ENCODE measurements around the gene CNIH3. TPM values are rescaled to one million over a fixed set of nuclear protein-coding genes. Genes with fewer than 3 reads are reported as not detected.

CNIH3 gene
- total RNA-seq, 1 donor from 2014 or later: 2.5 TPM

GRCh38 chr1:224698015-224698451, 81.9 kb downstream of the CNIH3 start:
- Histone ChIP-seq H3F3A (ENCODE audit: low read depth) (no peaks in the 10 kb centered on the region), H3K79me2 (ENCODE audit: low read depth) (no peaks in the 10 kb centered on the region), H3K9ac (no peak overlapping the region), H3K27ac (no peak overlapping the region), H3K4me1 (peaks cover 6% of the 10 kb centered on the region), H3K9me3 (ENCODE audit: low read depth) (no peaks in the 10 kb centered on the region), H2AFZ (replicated peaks) (no peak overlapping the region), H3K27me3 (no peaks in the 10 kb centered on the region), H4K20me1 (ENCODE audit: low read depth) (no peaks in the 10 kb centered on the region), H3K36me3 (no peaks in the 10 kb centered on the region), H3K4me2 (no peak overlapping the region), H3K4me3 (no peak overlapping the region)
- Mint-ChIP-seq H3K4me1 (peaks cover 3% of the 10 kb centered on the region), H3K4me3 (no peak overlapping the region), H3K9me3 (no peaks in the 10 kb centered on the region), H3K27ac (no peak overlapping the region), H3K36me3 (no peaks in the 10 kb centered on the region), H3K27me3 (ENCODE audit: insufficient read depth, low read depth) (peaks cover 4% of the 10 kb centered on the region)
- TF ChIP-seq EZH2phosphoT487 (IDR thresholded peaks at IDR 0.05): no peak
- no peak for TF ChIP-seq EZH2 (IDR thresholded peaks at IDR 0.05)
- no peak for TF ChIP-seq CTCF (IDR thresholded peaks at IDR 0.05)
- DNase-seq (ENCODE audit: low spot score): peak; percentile 13

- Histone ChIP-seq H3K4me1 (peaks cover 6% of the 10 kb centered on the region), H4K20me1 (ENCODE audit: low read depth) (no peaks in the 10 kb centered on the region), H3K4me3 (no peak overlapping the region), H2AFZ (replicated peaks) (no peak overlapping the region), H3K27ac (no peak overlapping the region), H3K9ac (no peak overlapping the region), H3K4me2 (no peak overlapping the region), H3K79me2 (ENCODE audit: low read depth) (no peaks in the 10 kb centered on the region), H3K9me3 (ENCODE audit: low read depth) (no peaks in the 10 kb centered on the region), H3F3A (ENCODE audit: low read depth) (no peaks in the 10 kb centered on the region), H3K36me3 (no peaks in the 10 kb centered on the region), H3K27me3 (no peaks in the 10 kb centered on the region)
- no peak overlapping the region for H3K27ac Mint-ChIP-seq
- no peaks in the 10 kb centered on the region for H3K9me3 Mint-ChIP-seq
- H3K4me3 Mint-ChIP-seq: no peak overlapping the region
- H3K36me3 Mint-ChIP-seq: no peaks in the 10 kb centered on the region
- peaks cover 6% of the 10 kb centered on the region for H3K4me1 Mint-ChIP-seq
- peaks cover 4% of the 10 kb centered on the region for H3K27me3 Mint-ChIP-seq (ENCODE audit: insufficient read depth, low read depth)
- TF ChIP-seq CTCF (IDR thresholded peaks at IDR 0.05) (peak; percentile 52), EZH2 (IDR thresholded peaks at IDR 0.05) (no peak)
- peak; percentile 71 for DNase-seq (ENCODE audit: low spot score)
These were observed 84.9 kb downstream of the CNIH3 start for GRCh38 chr1:224700918-224701531.

GRCh38 chr1:224703702-224704101, 87.6 kb downstream of the CNIH3 start:
- Mint-ChIP-seq H3K27ac (no peak overlapping the region), H3K4me1 (peaks cover 5% of the 10 kb centered on the region), H3K4me3 (no peak overlapping the region), H3K27me3 (ENCODE audit: insufficient read depth, low read depth) (peaks cover 6% of the 10 kb centered on the region), H3K9me3 (no peaks in the 10 kb centered on the region), H3K36me3 (no peaks in the 10 kb centered on the region)
- Histone ChIP-seq H3K36me3 (no peaks in the 10 kb centered on the region), H4K20me1 (ENCODE audit: low read depth) (no peaks in the 10 kb centered on the region), H3K9me3 (ENCODE audit: low read depth) (no peaks in the 10 kb centered on the region), H3F3A (ENCODE audit: low read depth) (no peaks in the 10 kb centered on the region), H3K4me2 (no peak overlapping the region), H3K9ac (no peak overlapping the region), H2AFZ (replicated peaks) (no peak overlapping the region), H3K79me2 (ENCODE audit: low read depth) (no peaks in the 10 kb centered on the region), H3K27me3 (no peaks in the 10 kb centered on the region), H3K27ac (no peak overlapping the region), H3K4me1 (no peaks in the 10 kb centered on the region), H3K4me3 (no peak overlapping the region)
- TF ChIP-seq CTCF (IDR thresholded peaks at IDR 0.05): no peak
- no peak for TF ChIP-seq EZH2 (IDR thresholded peaks at IDR 0.05)
- no peak for TF ChIP-seq EZH2phosphoT487 (IDR thresholded peaks at IDR 0.05)
- DNase-seq (ENCODE audit: low spot score): no peak
